Putamen (tissue), 1 donor: ENCODE data around the gene PINLYP.
"Not testable (repeated sequence)": the region's sequence is repeated elsewhere in the genome, so short reads cannot be mapped to it uniquely, and the experiment has no call there.

Experiments
- DNase-seq: peaks from one replicate; pipeline ENCODE4 v3.0.0-alpha.2; 2016; ENCODE audit warnings: low spot score

Gene PINLYP

GRCh38 chr19:43582495-43582894 lies 6.9 kb downstream of the PINLYP start:
- DNase-seq: no peak

GRCh38 chr19:43584484-43584883 lies 8.9 kb downstream of the PINLYP start:
- DNase-seq: no peak

GRCh38 chr19:43586346-43586745 lies 10.7 kb downstream of the PINLYP start:
- no peak for DNase-seq

GRCh38 chr19:43587029-43587428 lies 11.4 kb downstream of the PINLYP start:
- not testable (repeated sequence) for DNase-seq

GRCh38 chr19:43589277-43589676 lies 13.7 kb downstream of the PINLYP start:
- no peak for DNase-seq

GRCh38 chr19:43589678-43590077 lies 14.1 kb downstream of the PINLYP start:
- DNase-seq: no peak

- no peak for DNase-seq
Observed at GRCh38 chr19:43591904-43592772, 16.5 kb downstream of the PINLYP start.

- no peak for DNase-seq
Observed at GRCh38 chr19:43592800-43593350, 17.3 kb downstream of the PINLYP start.

- DNase-seq: no peak
Observed at GRCh38 chr19:43594081-43594697, 18.6 kb downstream of the PINLYP start.

GRCh38 chr19:43594710-43595604 lies 19.4 kb downstream of the PINLYP start:
- DNase-seq: peak; percentile 47

- DNase-seq: no peak
Observed at GRCh38 chr19:43595605-43595998, 20.0 kb downstream of the PINLYP start.

GRCh38 chr19:43595999-43596841 lies 20.6 kb downstream of the PINLYP start, which contains the start of the genes IRGQ and ZNF576:
Gene IRGQ, minus strand, starts transcription at chr19:43596134. Its CDS starts 796 bp downstream, at chr19:43595338.
Gene ZNF576, plus strand, starts transcription at chr19:43596595. Its CDS starts 514 bp downstream, at chr19:43597109.
- peak; percentile 99 for DNase-seq

- no peak for DNase-seq
Observed at GRCh38 chr19:43596842-43597461, 21.4 kb downstream of the PINLYP start.

GRCh38 chr19:43597876-43598275 lies 22.3 kb downstream of the PINLYP start:
- DNase-seq: no peak

GRCh38 chr19:43598445-43599240 lies 23.0 kb downstream of the PINLYP start:
- no peak for DNase-seq

GRCh38 chr19:43599635-43600295 lies 24.2 kb downstream of the PINLYP start:
- DNase-seq: no peak

- not testable (repeated sequence) for DNase-seq
Observed at GRCh38 chr19:43600326-43600725, 24.7 kb downstream of the PINLYP start.

- no peak for DNase-seq
Observed at GRCh38 chr19:43605875-43606568, 30.4 kb downstream of the PINLYP start.
